PC-9 (cell line): Measurements from ENCODE around the gene SP140. TPM values are rescaled to one million over a fixed set of nuclear protein-coding genes. Genes with fewer than 3 reads are reported as not detected.

Experiments
- BruUV-seq: library from RNA; stranded (reverse); fragments of 400-500 nt; replicated peaks from 2 replicates; lab custom pipeline; 2021; lab: Mats Ljungman, UMichigan
- CTCF ChIA-PET: fragments of 300-600 bp; sonication (Branson Sonifier 250); formaldehyde crosslinking; loops from one replicate; lab custom pipeline; 2022; ENCODE audit warnings: antibody characterized with exemption; lab: Charles Lee
- POLR2A ChIA-PET: fragments of 300-600 bp; sonication (Branson Sonifier 250); formaldehyde crosslinking; loops from one replicate; lab custom pipeline; 2022; ENCODE audit warnings: antibody characterized with exemption; ENCODE audit not compliant: unreplicated experiment; lab: Charles Lee
- DNase-seq, 2 experiments: peaks; one replicate each; pipeline versions ENCODE4 v3.0.0 to v3.0.0-alpha.2; 2015 to 2022; ENCODE audit warnings: mixed read lengths in 1 of 2
- H2AFZ ChIP-seq: fragments of 200-600 bp; sonication (generic); 2 replicates; pipeline ENCODE4 v1.8.1; 2017; ENCODE audit warnings: antibody characterized with exemption
- H3F3A ChIP-seq: fragments of 200-600 bp; sonication (generic); 2 replicates; pipeline ENCODE4 v1.8.1; 2017; ENCODE audit warnings: antibody characterized with exemption, mild to moderate bottlenecking, low read depth; ENCODE audit not compliant: insufficient read depth
- H3K27ac ChIP-seq: fragments of 200-600 bp; sonication (generic); 2 replicates; pipeline ENCODE4 v1.6.1; 2016; ENCODE audit warnings: mixed run types
- H3K27me3 ChIP-seq: fragments of 200-600 bp; sonication (generic); 2 replicates; pipeline ENCODE4 v1.6.1; 2016; ENCODE audit warnings: low read depth, mixed run types; ENCODE audit not compliant: insufficient read depth
- H3K36me3 ChIP-seq: fragments of 200-600 bp; sonication (generic); 2 replicates; pipeline ENCODE4 v1.6.1; 2016; ENCODE audit warnings: low read depth, mixed run types
- H3K4me1 ChIP-seq: fragments of 200-600 bp; sonication (generic); replicated peaks from 2 replicates; pipeline ENCODE4 v1.6.1; 2016; ENCODE audit warnings: mixed run types; ENCODE audit not compliant: insufficient read depth
- H3K4me2 ChIP-seq: fragments of 200-600 bp; sonication (generic); 2 replicates; pipeline ENCODE4 v1.6.1; 2017; ENCODE audit warnings: mixed run types
- H3K4me3 ChIP-seq: fragments of 200-600 bp; sonication (generic); 2 replicates; pipeline ENCODE4 v1.6.1; 2016; ENCODE audit warnings: mixed run types
- H3K79me2 ChIP-seq: fragments of 200-600 bp; sonication (generic); 2 replicates; pipeline ENCODE4 v1.6.1; 2017; ENCODE audit warnings: low read depth, mixed run types
- H3K9me2 ChIP-seq: fragments of 200-600 bp; sonication (generic); 2 replicates; pipeline ENCODE4 v1.8.1; 2017; ENCODE audit warnings: mild to moderate bottlenecking; ENCODE audit not compliant: insufficient read depth
- H3K9me3 ChIP-seq: fragments of 200-600 bp; sonication (generic); 2 replicates; pipeline ENCODE4 v1.8.1; 2016; ENCODE audit warnings: low read depth; ENCODE audit not compliant: insufficient read depth
- H4K20me1 ChIP-seq: fragments of 200-600 bp; sonication (generic); 2 replicates; pipeline ENCODE4 v1.8.1; 2017; ENCODE audit not compliant: insufficient read depth
- CTCF ChIP-seq: fragments of 200-600 bp; sonication (generic); conservative IDR thresholded peaks from 2 replicates; pipeline ENCODE4 v1.6.1; 2017; ENCODE audit warnings: mixed run types, antibody characterized with exemption, mild to moderate bottlenecking, moderate library complexity
- EZH2 ChIP-seq: fragments of 200-600 bp; sonication (generic); IDR thresholded peaks from 2 replicates; pipeline ENCODE4 v1.8.0; 2017; ENCODE audit warnings: antibody characterized with exemption, low read depth
- intact Hi-C: fragments of 100-400 bp; cut with micrococcal nuclease; formaldehyde crosslinking; loops from one replicate; pipeline ENCODE4 v1.10.0; 2022; ENCODE audit not compliant: unreplicated experiment
- total RNA-seq: library from RNA; stranded (reverse); gene quantifications from 2 replicates; pipeline ENCODE4 v1.2.3, GENCODE V29; 2021

SP140 gene
- total RNA-seq, 1 experiment from 2014 or later: 0.83 TPM

DNA sequence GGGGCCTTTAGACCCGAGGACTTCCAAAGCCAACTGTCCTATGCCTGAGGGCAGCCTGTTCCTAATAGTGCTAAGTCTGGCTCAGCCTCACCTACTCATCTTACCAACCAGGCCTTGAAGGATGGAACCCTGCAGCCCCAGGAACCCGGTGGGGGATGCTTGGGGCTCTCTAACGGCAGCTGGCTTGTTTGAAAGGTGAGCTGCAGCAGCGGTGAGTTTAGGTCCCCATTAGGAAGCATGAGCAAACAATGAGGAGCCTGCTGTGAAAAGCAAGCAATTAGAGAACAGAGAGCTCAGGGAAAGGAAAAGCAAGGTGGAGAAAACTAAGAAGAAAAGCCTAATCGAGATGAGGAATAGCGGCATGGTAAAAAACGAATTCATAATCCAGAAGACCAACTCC, 45.6 kb upstream of the SP140 start:
- ChIA-PET CTCF (no interaction called here), POLR2A (interaction anchor here (0.7 kb wide), 1 partner anchor 834 kb away, joined by 4 read pairs; no protein-coding TSS in a partner anchor)
- Histone ChIP-seq H3K4me2 (no peak overlapping the region), H3K4me1 (no peaks in the 10 kb centered on the region), H4K20me1 (no peaks in the 10 kb centered on the region), H3K9me2 (no peaks in the 10 kb centered on the region), H3K27ac (no peak overlapping the region), H3K27me3 (no peaks in the 10 kb centered on the region), H3K4me3 (no peak overlapping the region), H2AFZ (no peak overlapping the region), H3F3A (no peaks in the 10 kb centered on the region), H3K79me2 (no peaks in the 10 kb centered on the region), H3K36me3 (no peaks in the 10 kb centered on the region), H3K9me3 (no peaks in the 10 kb centered on the region)
- intact Hi-C loops: no loop called here
- no peak for DNase-seq
- no TSS peak for BruUV-seq
- TF ChIP-seq EZH2 (no peak), CTCF (no peak)

DNA sequence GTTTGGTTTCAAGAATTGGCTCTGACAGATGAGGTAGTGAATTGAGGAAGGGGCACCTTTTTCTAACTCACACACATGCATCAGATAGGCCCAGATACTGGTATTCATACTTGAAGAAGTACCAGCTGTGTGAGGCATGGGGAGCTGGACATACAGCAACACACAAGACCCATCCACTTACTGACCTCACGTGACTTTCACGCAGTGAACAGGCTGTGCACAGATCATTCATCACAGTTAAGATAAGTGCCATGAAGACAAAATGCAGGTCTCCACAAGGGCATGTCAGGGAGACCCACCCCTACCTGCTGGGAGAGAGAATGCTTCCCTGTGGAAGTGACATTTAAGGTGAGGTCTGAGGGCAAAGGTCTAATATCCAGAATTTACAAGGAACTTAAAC, 44.3 kb upstream of the SP140 start:
- CTCF ChIA-PET: no interaction called here
- H3K9me3 ChIP-seq: no peaks in the 10 kb centered on the region
- intact Hi-C loops: no loop called here
- DNase-seq: no peak
- H3K79me2 ChIP-seq: no peaks in the 10 kb centered on the region
- no peak overlapping the region for H3K4me3 ChIP-seq
- no peak overlapping the region for H2AFZ ChIP-seq
- H3K4me1 ChIP-seq: no peaks in the 10 kb centered on the region
- no peaks in the 10 kb centered on the region for H3K27me3 ChIP-seq
- H3K4me2 ChIP-seq: no peak overlapping the region
- H3K27ac ChIP-seq: no peak overlapping the region
- H4K20me1 ChIP-seq: no peaks in the 10 kb centered on the region
- H3K36me3 ChIP-seq: no peaks in the 10 kb centered on the region
- TF ChIP-seq EZH2: no peak
- no peak for TF ChIP-seq CTCF
- no TSS peak for BruUV-seq
- no peaks in the 10 kb centered on the region for H3K9me2 ChIP-seq
- POLR2A ChIA-PET: no interaction called here
- no peaks in the 10 kb centered on the region for H3F3A ChIP-seq

- Histone ChIP-seq H4K20me1 (no peaks in the 10 kb centered on the region), H3K4me3 (no peak overlapping the region), H3K79me2 (no peaks in the 10 kb centered on the region), H3K36me3 (no peaks in the 10 kb centered on the region), H3K9me3 (no peaks in the 10 kb centered on the region), H2AFZ (no peak overlapping the region), H3K4me2 (no peak overlapping the region), H3K27ac (no peak overlapping the region), H3K4me1 (no peaks in the 10 kb centered on the region), H3F3A (no peaks in the 10 kb centered on the region), H3K27me3 (no peaks in the 10 kb centered on the region), H3K9me2 (no peaks in the 10 kb centered on the region)
- DNase-seq: no peak
- CTCF ChIA-PET: no interaction called here
- intact Hi-C loops: no loop called here
- POLR2A ChIA-PET: no interaction called here
- no TSS peak for BruUV-seq
- TF ChIP-seq EZH2: no peak
Measured at GRCh38 chr2:230184727-230185578, 40.6 kb upstream of the SP140 start.
